ENCODE data around the gene ICAM2.
"Not testable (repeated sequence)": the region's sequence is repeated elsewhere in the genome, so short reads cannot be mapped to it uniquely, and the experiment has no call there.

ICAM2 gene

DNA sequence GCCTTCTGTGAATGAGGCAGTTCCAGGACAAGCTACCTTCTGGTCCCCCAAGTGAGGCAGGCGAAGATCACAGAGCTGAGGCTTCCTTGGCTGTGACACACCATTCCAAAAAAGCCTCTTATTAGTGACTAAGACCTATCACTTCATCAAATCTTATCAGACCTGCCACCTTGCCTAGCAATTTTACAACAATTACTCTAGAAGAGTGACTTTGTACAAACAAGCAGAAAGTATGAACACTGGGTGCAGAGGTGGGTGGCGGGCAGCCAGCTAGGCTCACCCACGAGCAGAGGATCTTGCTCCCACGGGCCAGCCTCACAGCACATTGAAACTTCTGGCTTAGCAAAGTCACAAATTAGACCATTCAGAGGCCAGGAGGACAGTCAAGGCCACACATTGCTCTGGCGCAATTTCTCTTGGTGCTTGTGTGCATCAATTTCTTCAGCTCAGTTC lies 2.2 kb upstream of the ICAM2 start:
- TF ChIP-seq EZH2phosphoT487 (IDR thresholded peaks at IDR 0.05; ENCODE audit: borderline replicate concordance, low read length): no peak
- peaks cover 53% of the 10 kb centered on the region for H3K4me1 ChIP-seq (ENCODE audit: control insufficient read depth, low read length)
- H3K4me2 ChIP-seq (ENCODE audit: low read length): no peak overlapping the region
- no peaks in the 10 kb centered on the region for H3K36me3 ChIP-seq (ENCODE audit: control insufficient read depth, low read length)
- H4K20me1 ChIP-seq (ENCODE audit: control insufficient read depth, insufficient read depth, low read depth, low read length): 0 out of 2 replicates have a peak, but pooled peaks cover under 1% of the 10 kb centered on the region
- no peaks in the 10 kb centered on the region for H3K9me3 ChIP-seq (ENCODE audit: control insufficient read depth, insufficient read depth, low read length)
- no peaks in the 10 kb centered on the region for H3K9me2 ChIP-seq (replicated peaks; ENCODE audit: control insufficient read depth, low read length)
- no peak overlapping the region for H3K4me3 ChIP-seq (ENCODE audit: low read length)
- H3K79me2 ChIP-seq (ENCODE audit: control insufficient read depth, low read length): peaks cover 23% of the 10 kb centered on the region
- no peak overlapping the region for H3K27ac ChIP-seq (ENCODE audit: low read depth, low read length)
- H3F3A ChIP-seq (ENCODE audit: control insufficient read depth, insufficient read depth): peaks cover 14% of the 10 kb centered on the region
- H3K27me3 ChIP-seq (ENCODE audit: control insufficient read depth, low read length): no peaks in the 10 kb centered on the region

DNA sequence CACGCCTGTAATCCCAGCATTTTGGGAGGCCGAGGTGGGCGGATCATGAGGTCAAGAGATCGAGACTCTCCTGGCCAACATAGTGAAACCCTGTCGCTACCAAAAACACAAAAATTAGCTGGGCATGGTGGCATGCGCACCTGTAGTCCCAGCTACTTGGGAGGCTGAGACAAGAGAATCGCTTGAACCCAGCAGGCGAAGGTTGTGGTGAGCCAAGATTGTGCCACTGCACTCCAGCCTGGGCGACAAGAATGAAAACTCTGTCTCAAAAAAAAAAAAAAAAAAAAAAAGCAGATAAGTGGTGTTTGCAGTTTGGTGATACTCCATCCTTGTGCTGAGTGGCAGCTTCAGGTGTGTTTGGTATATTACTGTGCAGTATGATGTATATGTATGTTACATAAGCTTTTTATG lies 877 bp downstream of the ICAM2 start:
- H3K27me3 ChIP-seq (ENCODE audit: control insufficient read depth, low read length); H4K20me1 ChIP-seq (ENCODE audit: control insufficient read depth, insufficient read depth, low read depth, low read length); H3K9me2 ChIP-seq (replicated peaks; ENCODE audit: control insufficient read depth, low read length); H3K9me3 ChIP-seq (ENCODE audit: control insufficient read depth, insufficient read depth, low read length); H3K36me3 ChIP-seq (ENCODE audit: control insufficient read depth, low read length): not testable (repeated sequence)
- H3K4me2 ChIP-seq (ENCODE audit: low read length): peak overlapping the region; percentile 77
- H3K27ac ChIP-seq (ENCODE audit: low read depth, low read length): peak overlapping the region; percentile 82
- H3K4me1 ChIP-seq (ENCODE audit: control insufficient read depth, low read length): peaks cover 63% of the 10 kb centered on the region
- peaks cover 24% of the 10 kb centered on the region for H3F3A ChIP-seq (ENCODE audit: control insufficient read depth, insufficient read depth)
- peak overlapping the region; percentile 85 for H3K4me3 ChIP-seq (ENCODE audit: low read length)
- H3K79me2 ChIP-seq (ENCODE audit: control insufficient read depth, low read length): peaks cover 48% of the 10 kb centered on the region

DNA sequence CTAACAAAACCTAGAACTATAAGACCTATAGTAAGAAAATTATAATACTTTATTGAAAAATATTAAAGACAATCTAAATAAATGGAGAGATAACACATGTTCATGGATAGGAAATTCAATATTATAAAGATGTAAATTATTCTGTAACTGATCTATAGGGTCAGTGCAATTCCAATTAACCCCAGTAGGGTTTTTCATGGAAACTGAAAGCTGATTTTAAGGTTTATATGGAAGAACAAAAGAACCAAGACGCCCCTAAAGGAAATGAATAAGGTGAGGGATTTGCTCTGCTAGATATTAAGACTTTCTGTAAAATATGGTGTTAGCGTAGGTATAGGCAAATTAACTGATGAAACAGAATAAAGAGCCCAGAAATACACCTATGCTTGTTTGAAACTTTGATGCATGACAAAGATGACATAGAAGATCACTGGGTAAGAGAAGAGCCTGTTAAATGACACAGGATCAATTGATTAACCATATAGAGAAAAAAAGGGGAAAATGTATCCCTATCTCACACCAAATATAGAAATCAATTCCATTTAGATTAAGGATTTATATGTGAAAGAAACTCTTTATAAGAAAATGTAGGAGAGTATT lies 3.0 kb downstream of the ICAM2 start:
- Histone ChIP-seq H3K4me3 (ENCODE audit: low read length) (peak overlapping the region; percentile 34; the same call in 1 of the 2 replicates), H3F3A (ENCODE audit: control insufficient read depth, insufficient read depth) (peaks cover 22% of the 10 kb centered on the region), H3K9me2 (replicated peaks; ENCODE audit: control insufficient read depth, low read length) (no peaks in the 10 kb centered on the region), H3K36me3 (ENCODE audit: control insufficient read depth, low read length) (no peaks in the 10 kb centered on the region), H3K27ac (ENCODE audit: low read depth, low read length) (no peak overlapping the region), H3K4me2 (ENCODE audit: low read length) (peak overlapping the region; percentile 77), H4K20me1 (ENCODE audit: control insufficient read depth, insufficient read depth, low read depth, low read length) (0 out of 2 replicates have a peak, but pooled peaks cover 4% of the 10 kb centered on the region), H3K79me2 (ENCODE audit: control insufficient read depth, low read length) (peaks cover 58% of the 10 kb centered on the region), H3K9me3 (ENCODE audit: control insufficient read depth, insufficient read depth, low read length) (no peaks in the 10 kb centered on the region), H3K4me1 (ENCODE audit: control insufficient read depth, low read length) (peaks cover 69% of the 10 kb centered on the region), H3K27me3 (ENCODE audit: control insufficient read depth, low read length) (no peaks in the 10 kb centered on the region)
- no peak for TF ChIP-seq EZH2phosphoT487 (IDR thresholded peaks at IDR 0.05; ENCODE audit: borderline replicate concordance, low read length)
- TF ChIP-seq, protein P1, sequence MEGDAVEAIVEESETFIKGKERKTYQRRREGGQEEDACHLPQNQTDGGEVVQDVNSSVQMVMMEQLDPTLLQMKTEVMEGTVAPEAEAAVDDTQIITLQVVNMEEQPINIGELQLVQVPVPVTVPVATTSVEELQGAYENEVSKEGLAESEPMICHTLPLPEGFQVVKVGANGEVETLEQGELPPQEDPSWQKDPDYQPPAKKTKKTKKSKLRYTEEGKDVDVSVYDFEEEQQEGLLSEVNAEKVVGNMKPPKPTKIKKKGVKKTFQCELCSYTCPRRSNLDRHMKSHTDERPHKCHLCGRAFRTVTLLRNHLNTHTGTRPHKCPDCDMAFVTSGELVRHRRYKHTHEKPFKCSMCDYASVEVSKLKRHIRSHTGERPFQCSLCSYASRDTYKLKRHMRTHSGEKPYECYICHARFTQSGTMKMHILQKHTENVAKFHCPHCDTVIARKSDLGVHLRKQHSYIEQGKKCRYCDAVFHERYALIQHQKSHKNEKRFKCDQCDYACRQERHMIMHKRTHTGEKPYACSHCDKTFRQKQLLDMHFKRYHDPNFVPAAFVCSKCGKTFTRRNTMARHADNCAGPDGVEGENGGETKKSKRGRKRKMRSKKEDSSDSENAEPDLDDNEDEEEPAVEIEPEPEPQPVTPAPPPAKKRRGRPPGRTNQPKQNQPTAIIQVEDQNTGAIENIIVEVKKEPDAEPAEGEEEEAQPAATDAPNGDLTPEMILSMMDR (IDR thresholded peaks at IDR 0.05; ENCODE audit: low read depth, low read length, poor library complexity, severe bottlenecking): peak; percentile 45

DNA sequence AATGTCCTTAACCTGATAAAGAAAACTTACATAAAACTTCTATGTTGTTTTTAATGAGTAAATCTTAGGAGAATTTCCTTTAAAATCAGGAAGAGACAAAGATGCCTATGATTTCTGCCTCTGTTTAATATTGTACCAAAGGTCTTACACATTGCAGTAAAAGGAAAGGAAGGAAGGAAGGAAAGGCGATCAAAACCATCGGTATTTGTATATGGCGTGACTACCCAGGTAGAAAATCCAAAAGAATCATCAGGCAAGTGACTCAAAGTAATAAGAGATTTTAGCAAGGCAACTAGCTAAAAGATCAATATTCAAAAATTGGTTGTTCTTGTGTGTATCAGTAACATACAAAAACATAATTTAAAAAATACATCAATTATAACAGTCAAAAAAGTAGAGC lies 3.5 kb downstream of the ICAM2 start:
- Histone ChIP-seq H3K4me3 (ENCODE audit: low read length) (peak overlapping the region; percentile 44), H3K36me3 (ENCODE audit: control insufficient read depth, low read length) (no peaks in the 10 kb centered on the region), H4K20me1 (ENCODE audit: control insufficient read depth, insufficient read depth, low read depth, low read length) (0 out of 2 replicates have a peak, but pooled peaks cover 4% of the 10 kb centered on the region), H3K9me2 (replicated peaks; ENCODE audit: control insufficient read depth, low read length) (no peaks in the 10 kb centered on the region), H3K27me3 (ENCODE audit: control insufficient read depth, low read length) (no peaks in the 10 kb centered on the region), H3K4me2 (ENCODE audit: low read length) (peak overlapping the region; percentile 77), H3K79me2 (ENCODE audit: control insufficient read depth, low read length) (peaks cover 58% of the 10 kb centered on the region), H3K4me1 (ENCODE audit: control insufficient read depth, low read length) (peaks cover 68% of the 10 kb centered on the region), H3K27ac (ENCODE audit: low read depth, low read length) (no peak overlapping the region), H3K9me3 (ENCODE audit: control insufficient read depth, insufficient read depth, low read length) (no peaks in the 10 kb centered on the region), H3F3A (ENCODE audit: control insufficient read depth, insufficient read depth) (peaks cover 19% of the 10 kb centered on the region)
- TF ChIP-seq, protein P1 (IDR thresholded peaks at IDR 0.05; ENCODE audit: low read depth, low read length, poor library complexity, severe bottlenecking): no peak
- TF ChIP-seq EZH2phosphoT487 (IDR thresholded peaks at IDR 0.05; ENCODE audit: borderline replicate concordance, low read length): no peak
